PC-9 (cell line): ENCODE measurements around the gene SETD7. TPM values are rescaled to one million over a fixed set of nuclear protein-coding genes. Genes with fewer than 3 reads are reported as not detected.

ENCODE experiments used
- BruUV-seq: library from RNA; stranded (reverse); fragments of 400-500 nt; replicated peaks from 2 replicates; lab custom pipeline; 2021; lab: Mats Ljungman, UMichigan
- CTCF ChIA-PET: fragments of 300-600 bp; sonication (Branson Sonifier 250); formaldehyde crosslinking; loops from one replicate; lab custom pipeline; 2022; ENCODE audit warnings: antibody characterized with exemption; lab: Charles Lee
- POLR2A ChIA-PET: fragments of 300-600 bp; sonication (Branson Sonifier 250); formaldehyde crosslinking; loops from one replicate; lab custom pipeline; 2022; ENCODE audit warnings: antibody characterized with exemption; ENCODE audit not compliant: unreplicated experiment; lab: Charles Lee
- DNase-seq, 2 experiments: peaks; one replicate each; pipeline versions ENCODE4 v3.0.0 to v3.0.0-alpha.2; 2015 to 2022; ENCODE audit warnings: mixed read lengths in 1 of 2
- H2AFZ ChIP-seq: fragments of 200-600 bp; sonication (generic); 2 replicates; pipeline ENCODE4 v1.8.1; 2017; ENCODE audit warnings: antibody characterized with exemption
- H3F3A ChIP-seq: fragments of 200-600 bp; sonication (generic); 2 replicates; pipeline ENCODE4 v1.8.1; 2017; ENCODE audit warnings: antibody characterized with exemption, mild to moderate bottlenecking, low read depth; ENCODE audit not compliant: insufficient read depth
- H3K27ac ChIP-seq: fragments of 200-600 bp; sonication (generic); 2 replicates; pipeline ENCODE4 v1.6.1; 2016; ENCODE audit warnings: mixed run types
- H3K27me3 ChIP-seq: fragments of 200-600 bp; sonication (generic); 2 replicates; pipeline ENCODE4 v1.6.1; 2016; ENCODE audit warnings: low read depth, mixed run types; ENCODE audit not compliant: insufficient read depth
- H3K36me3 ChIP-seq: fragments of 200-600 bp; sonication (generic); 2 replicates; pipeline ENCODE4 v1.6.1; 2016; ENCODE audit warnings: low read depth, mixed run types
- H3K4me1 ChIP-seq: fragments of 200-600 bp; sonication (generic); replicated peaks from 2 replicates; pipeline ENCODE4 v1.6.1; 2016; ENCODE audit warnings: mixed run types; ENCODE audit not compliant: insufficient read depth
- H3K4me2 ChIP-seq: fragments of 200-600 bp; sonication (generic); 2 replicates; pipeline ENCODE4 v1.6.1; 2017; ENCODE audit warnings: mixed run types
- H3K4me3 ChIP-seq: fragments of 200-600 bp; sonication (generic); 2 replicates; pipeline ENCODE4 v1.6.1; 2016; ENCODE audit warnings: mixed run types
- H3K79me2 ChIP-seq: fragments of 200-600 bp; sonication (generic); 2 replicates; pipeline ENCODE4 v1.6.1; 2017; ENCODE audit warnings: low read depth, mixed run types
- H3K9me2 ChIP-seq: fragments of 200-600 bp; sonication (generic); 2 replicates; pipeline ENCODE4 v1.8.1; 2017; ENCODE audit warnings: mild to moderate bottlenecking; ENCODE audit not compliant: insufficient read depth
- H3K9me3 ChIP-seq: fragments of 200-600 bp; sonication (generic); 2 replicates; pipeline ENCODE4 v1.8.1; 2016; ENCODE audit warnings: low read depth; ENCODE audit not compliant: insufficient read depth
- H4K20me1 ChIP-seq: fragments of 200-600 bp; sonication (generic); 2 replicates; pipeline ENCODE4 v1.8.1; 2017; ENCODE audit not compliant: insufficient read depth
- CTCF ChIP-seq: fragments of 200-600 bp; sonication (generic); conservative IDR thresholded peaks from 2 replicates; pipeline ENCODE4 v1.6.1; 2017; ENCODE audit warnings: mixed run types, antibody characterized with exemption, mild to moderate bottlenecking, moderate library complexity
- EZH2 ChIP-seq: fragments of 200-600 bp; sonication (generic); IDR thresholded peaks from 2 replicates; pipeline ENCODE4 v1.8.0; 2017; ENCODE audit warnings: antibody characterized with exemption, low read depth
- intact Hi-C: fragments of 100-400 bp; cut with micrococcal nuclease; formaldehyde crosslinking; loops from one replicate; pipeline ENCODE4 v1.10.0; 2022; ENCODE audit not compliant: unreplicated experiment
- total RNA-seq: library from RNA; stranded (reverse); gene quantifications from 2 replicates; pipeline ENCODE4 v1.2.3, GENCODE V29; 2021

SETD7 gene
- total RNA-seq, 1 experiment from 2014 or later: 36.5 TPM

GRCh38 chr4:139488442-139488841 is 67.6 kb downstream of the SETD7 start:
- CTCF ChIA-PET: no interaction called here
- Histone ChIP-seq H3K27ac (no peak overlapping the region), H3K4me2 (no peak overlapping the region), H3K79me2 (no peaks in the 10 kb centered on the region), H3K36me3 (no peaks in the 10 kb centered on the region), H3K9me3 (no peaks in the 10 kb centered on the region), H3F3A (no peaks in the 10 kb centered on the region), H2AFZ (no peak overlapping the region), H3K4me3 (no peak overlapping the region), H3K9me2 (no peaks in the 10 kb centered on the region), H3K27me3 (no peaks in the 10 kb centered on the region), H4K20me1 (no peaks in the 10 kb centered on the region), H3K4me1 (no peaks in the 10 kb centered on the region)
- DNase-seq: no peak
- POLR2A ChIA-PET: no interaction called here
- intact Hi-C loops: no loop called here
- TF ChIP-seq CTCF (no peak), EZH2 (no peak)
- BruUV-seq: no TSS peak

- no peaks in the 10 kb centered on the region for H3F3A ChIP-seq
- H3K4me3 ChIP-seq: no peak overlapping the region
- H4K20me1 ChIP-seq: no peaks in the 10 kb centered on the region
- no TSS peak for BruUV-seq
- no peaks in the 10 kb centered on the region for H3K27me3 ChIP-seq
- no peak for DNase-seq
- no peaks in the 10 kb centered on the region for H3K36me3 ChIP-seq
- no peak overlapping the region for H3K27ac ChIP-seq
- no peaks in the 10 kb centered on the region for H3K4me1 ChIP-seq
- TF ChIP-seq CTCF (no peak), EZH2 (no peak)
- H3K9me2 ChIP-seq: no peaks in the 10 kb centered on the region
- POLR2A ChIA-PET: no interaction called here
- no peak overlapping the region for H2AFZ ChIP-seq
- H3K4me2 ChIP-seq: no peak overlapping the region
- CTCF ChIA-PET: no interaction called here
- intact Hi-C loops: no loop called here
- no peaks in the 10 kb centered on the region for H3K9me3 ChIP-seq
- H3K79me2 ChIP-seq: no peaks in the 10 kb centered on the region
Measured at GRCh38 chr4:139484783-139485311, 71.2 kb downstream of the SETD7 start.

- no peak overlapping the region for H3K4me2 ChIP-seq
- no peaks in the 10 kb centered on the region for H3K9me2 ChIP-seq
- H3K9me3 ChIP-seq: no peaks in the 10 kb centered on the region
- no peak for DNase-seq
- no TSS peak for BruUV-seq
- no peaks in the 10 kb centered on the region for H4K20me1 ChIP-seq
- intact Hi-C loops: no loop called here
- no peaks in the 10 kb centered on the region for H3K36me3 ChIP-seq
- ChIA-PET POLR2A (no interaction called here), CTCF (no interaction called here)
- H3K79me2 ChIP-seq: no peaks in the 10 kb centered on the region
- TF ChIP-seq EZH2 (no peak), CTCF (no peak)
- H2AFZ ChIP-seq: no peak overlapping the region
- H3K4me3 ChIP-seq: no peak overlapping the region
- no peaks in the 10 kb centered on the region for H3F3A ChIP-seq
- H3K27ac ChIP-seq: no peak overlapping the region
- no peaks in the 10 kb centered on the region for H3K27me3 ChIP-seq
- H3K4me1 ChIP-seq: no peaks in the 10 kb centered on the region
Measured at GRCh38 chr4:139483000-139483399, 73.0 kb downstream of the SETD7 start.
